ENCODE data around the gene UBR3.
"Not testable (repeated sequence)": the region's sequence is repeated elsewhere in the genome, so short reads cannot be mapped to it uniquely, and the experiment has no call there.

UBR3 gene

DNA sequence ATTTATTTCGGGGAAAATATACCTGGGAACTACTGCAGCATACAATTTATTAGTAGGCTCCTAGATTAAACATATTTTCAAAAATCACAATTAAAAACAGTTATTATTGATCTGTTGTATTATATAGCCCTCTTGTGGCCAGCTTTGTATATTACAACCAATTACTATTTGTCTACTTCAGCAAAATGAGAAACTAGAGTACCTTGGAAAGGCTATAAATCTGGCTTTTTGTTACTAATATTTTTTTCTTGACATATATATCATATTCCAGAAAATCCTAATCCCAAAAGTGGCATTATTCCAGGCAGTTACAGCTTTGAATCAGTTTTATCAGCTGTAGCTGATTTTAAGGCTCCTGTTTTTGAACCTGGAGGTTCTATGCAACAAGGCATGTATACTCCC, 101.2 kb downstream of the UBR3 start:
- Mint-ChIP-seq H3K9me3 (ENCODE audit: low read depth) (no peaks in the 10 kb centered on the region), H3K4me3 (no peak overlapping the region), H3K36me3 (peaks cover 2% of the 10 kb centered on the region), H3K27me3 (no peaks in the 10 kb centered on the region), H3K27ac (no peak overlapping the region), H3K4me1 (ENCODE audit: low read depth) (no peaks in the 10 kb centered on the region)

DNA sequence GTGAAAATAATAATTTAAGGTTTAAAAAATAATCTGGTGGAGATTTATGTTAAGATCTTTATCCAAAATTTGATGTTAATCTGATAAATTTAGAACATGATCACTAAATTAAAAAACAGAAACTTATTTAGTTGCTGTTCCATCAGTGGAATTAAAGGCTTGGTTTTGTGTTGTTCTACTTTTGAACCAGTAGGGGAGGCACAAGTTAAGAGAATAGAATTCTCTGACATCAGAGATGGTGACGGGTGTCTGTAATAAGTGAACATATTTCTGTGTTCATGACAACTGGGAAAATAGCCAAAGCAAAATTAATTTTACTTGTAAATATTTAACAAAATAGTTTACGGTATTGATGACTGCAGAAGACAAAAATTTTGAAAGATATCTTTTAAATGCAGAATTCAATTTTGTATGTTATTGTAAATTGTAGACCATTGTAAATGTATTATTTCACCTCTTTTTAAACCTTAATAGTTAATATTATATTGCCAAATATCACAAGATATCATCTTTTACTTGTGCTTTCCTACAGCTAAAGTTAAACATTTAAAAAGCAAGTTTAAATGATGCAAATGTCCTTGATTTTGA, 106.0 kb downstream of the UBR3 start:
- Mint-ChIP-seq H3K4me1 (ENCODE audit: low read depth) (no peaks in the 10 kb centered on the region), H3K4me3 (no peak overlapping the region), H3K9me3 (ENCODE audit: low read depth) (no peaks in the 10 kb centered on the region), H3K27me3 (no peaks in the 10 kb centered on the region), H3K27ac (no peak overlapping the region), H3K36me3 (peaks cover 13% of the 10 kb centered on the region)

DNA sequence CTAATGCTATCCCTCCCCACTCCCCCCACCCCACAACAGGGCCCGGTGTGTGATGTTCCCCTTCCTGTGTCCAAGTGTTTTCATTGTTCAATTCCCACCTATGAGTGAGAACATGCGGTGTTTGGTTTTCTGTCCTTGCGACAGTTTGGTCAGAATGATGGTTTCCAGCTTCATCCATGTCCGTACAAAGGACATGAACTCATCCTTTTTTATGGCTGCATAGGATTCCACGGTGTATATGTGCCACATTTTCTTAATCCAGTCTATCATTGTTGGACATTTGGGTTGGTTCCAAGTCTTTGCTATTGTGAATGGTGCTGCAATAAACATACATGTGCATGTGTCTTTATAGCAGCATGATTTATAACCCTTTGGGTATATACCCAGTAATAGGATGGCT, 109.4 kb downstream of the UBR3 start:
- H3K9me3 Mint-ChIP-seq (ENCODE audit: low read depth); H3K27ac Mint-ChIP-seq; H3K4me3 Mint-ChIP-seq; H3K27me3 Mint-ChIP-seq; H3K4me1 Mint-ChIP-seq (ENCODE audit: low read depth): not testable (repeated sequence)
- H3K36me3 Mint-ChIP-seq, result peaks cover 15% of the 10 kb centered on the region

DNA sequence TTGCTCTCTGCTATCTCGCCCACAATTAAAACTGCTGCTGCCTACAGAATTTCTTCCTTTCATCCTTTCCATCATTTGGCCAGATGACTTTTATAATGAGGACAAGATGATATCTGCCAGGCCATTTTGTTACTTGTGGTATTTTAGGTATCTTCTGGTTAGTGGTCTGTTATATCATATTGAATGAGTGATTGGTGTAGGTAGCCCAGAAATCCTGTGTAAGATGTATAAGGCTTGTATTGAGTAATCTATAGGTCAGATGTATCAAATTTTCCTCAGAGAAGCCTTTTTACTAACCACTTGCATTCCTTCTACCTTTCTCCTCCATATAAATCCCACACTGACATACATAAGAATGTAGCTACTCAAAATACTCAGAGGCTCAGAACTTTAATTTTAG, 118.3 kb downstream of the UBR3 start:
- no peaks in the 10 kb centered on the region for H3K4me1 Mint-ChIP-seq (ENCODE audit: low read depth)
- H3K27me3 Mint-ChIP-seq, result no peaks in the 10 kb centered on the region
- H3K27ac Mint-ChIP-seq, result no peak overlapping the region
- no peaks in the 10 kb centered on the region for H3K9me3 Mint-ChIP-seq (ENCODE audit: low read depth)
- peaks cover 17% of the 10 kb centered on the region for H3K36me3 Mint-ChIP-seq
- no peak overlapping the region for H3K4me3 Mint-ChIP-seq

DNA sequence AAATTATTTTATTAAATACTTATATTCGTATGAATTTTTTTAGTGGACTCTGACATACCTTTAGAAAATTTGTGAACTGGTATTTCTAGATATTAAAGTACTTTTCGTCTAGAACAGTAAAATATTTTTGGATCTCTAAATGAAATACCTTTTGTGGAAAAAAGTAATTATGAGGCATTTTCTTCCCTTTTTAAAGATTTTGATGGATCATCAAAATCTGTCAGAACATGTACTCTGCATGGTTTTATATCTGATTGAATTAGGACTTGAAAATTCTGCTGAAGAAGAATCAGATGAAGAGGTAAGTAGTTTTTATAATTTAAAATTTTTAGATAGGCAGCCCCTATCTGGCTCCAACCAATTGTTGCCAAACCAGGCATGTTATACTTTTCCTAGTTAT, 118.8 kb downstream of the UBR3 start:
- Mint-ChIP-seq H3K4me3 (no peak overlapping the region), H3K4me1 (ENCODE audit: low read depth) (no peaks in the 10 kb centered on the region), H3K27ac (no peak overlapping the region), H3K27me3 (no peaks in the 10 kb centered on the region), H3K36me3 (peaks cover 15% of the 10 kb centered on the region), H3K9me3 (ENCODE audit: low read depth) (no peaks in the 10 kb centered on the region)

DNA sequence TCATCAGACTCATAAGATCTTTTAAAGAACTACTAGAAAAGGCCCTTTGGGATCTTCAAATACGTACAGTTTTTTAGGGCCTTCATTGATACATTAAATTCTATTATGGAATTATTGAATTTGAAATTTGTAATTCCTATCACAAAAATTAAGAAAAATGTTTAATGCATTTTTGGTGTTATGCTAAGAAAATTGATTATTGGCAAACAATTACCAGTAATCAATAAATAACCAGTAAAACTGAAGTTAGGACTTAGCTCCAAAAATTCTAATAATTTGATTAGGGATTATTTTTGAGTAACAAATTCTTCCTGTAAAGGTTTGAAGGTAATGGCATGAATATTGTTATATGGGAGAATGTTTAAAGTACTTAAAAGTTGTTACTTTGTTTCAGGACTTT, 119.3 kb downstream of the UBR3 start:
- Mint-ChIP-seq H3K4me1 (ENCODE audit: low read depth) (no peaks in the 10 kb centered on the region), H3K9me3 (ENCODE audit: low read depth) (no peaks in the 10 kb centered on the region), H3K4me3 (no peak overlapping the region), H3K36me3 (peaks cover 17% of the 10 kb centered on the region), H3K27ac (no peak overlapping the region), H3K27me3 (no peaks in the 10 kb centered on the region)

DNA sequence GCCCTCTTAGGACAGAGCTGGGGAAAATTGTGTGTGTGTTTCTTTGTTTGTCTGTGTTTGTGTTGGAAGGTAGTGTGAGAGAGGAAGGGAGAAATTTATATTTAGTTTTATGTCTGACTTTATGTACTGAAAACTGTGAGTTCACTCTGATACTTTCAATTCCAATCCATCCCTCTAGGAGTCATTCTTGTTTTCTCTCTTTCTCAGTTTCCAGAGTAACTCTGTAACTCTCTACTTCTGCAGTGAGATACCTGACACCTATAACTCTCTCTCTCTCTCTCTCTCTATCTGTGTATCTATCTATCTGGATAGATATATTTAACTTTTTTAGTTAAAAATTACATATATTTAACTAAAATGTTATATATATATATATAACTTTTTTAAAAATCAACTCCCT, 128.7 kb downstream of the UBR3 start:
- Mint-ChIP-seq H3K4me3 (no peak overlapping the region), H3K27me3 (no peaks in the 10 kb centered on the region), H3K36me3 (peaks cover 33% of the 10 kb centered on the region), H3K27ac (no peak overlapping the region), H3K4me1 (ENCODE audit: low read depth) (no peaks in the 10 kb centered on the region), H3K9me3 (ENCODE audit: low read depth) (no peaks in the 10 kb centered on the region)

DNA sequence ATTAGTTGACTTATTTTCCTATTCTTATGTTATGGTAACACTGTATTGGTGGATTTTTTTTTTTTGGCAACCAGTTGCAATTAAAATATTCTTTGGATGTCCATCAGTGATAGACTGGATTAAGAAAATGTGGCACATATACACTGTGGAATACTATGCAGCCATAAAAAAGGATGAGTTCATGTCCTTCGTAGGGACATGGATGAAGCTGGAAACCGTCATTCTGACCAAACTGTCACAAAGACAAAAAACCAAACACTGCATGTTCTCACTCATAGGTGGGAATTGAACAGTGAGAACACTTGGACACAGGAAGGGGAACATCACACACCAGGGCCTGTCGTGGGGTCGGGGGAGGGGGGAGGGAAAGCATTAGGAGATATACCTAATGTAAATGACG, 130.0 kb downstream of the UBR3 start:
- H3K4me1 Mint-ChIP-seq (ENCODE audit: low read depth); H3K27me3 Mint-ChIP-seq; H3K27ac Mint-ChIP-seq; H3K9me3 Mint-ChIP-seq (ENCODE audit: low read depth); H3K4me3 Mint-ChIP-seq: not testable (repeated sequence)
- peaks cover 35% of the 10 kb centered on the region for H3K36me3 Mint-ChIP-seq

DNA sequence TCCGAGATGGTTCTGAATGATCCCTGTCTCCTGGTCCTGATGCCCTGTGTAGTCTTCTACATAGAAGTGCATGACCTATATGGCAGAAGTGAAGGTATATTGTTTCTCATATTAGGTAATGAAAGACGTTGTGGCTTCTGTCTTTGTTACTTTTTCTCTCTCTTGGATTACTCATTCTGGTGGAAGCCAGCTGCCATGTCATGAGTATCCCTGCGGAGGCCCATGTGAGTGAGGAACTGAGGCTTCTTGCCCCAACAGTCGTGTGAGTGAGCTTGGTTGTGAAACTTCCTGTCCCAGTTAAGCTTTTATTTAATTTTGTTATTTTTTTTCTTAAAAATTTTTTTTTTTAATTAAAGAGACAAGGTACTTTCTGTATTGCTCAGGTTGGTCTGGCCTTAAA, 134.7 kb downstream of the UBR3 start:
- Mint-ChIP-seq H3K9me3 (ENCODE audit: low read depth) (no peaks in the 10 kb centered on the region), H3K4me1 (ENCODE audit: low read depth) (no peaks in the 10 kb centered on the region), H3K27ac (no peak overlapping the region), H3K36me3 (peaks cover 41% of the 10 kb centered on the region), H3K27me3 (no peaks in the 10 kb centered on the region), H3K4me3 (no peak overlapping the region)

DNA sequence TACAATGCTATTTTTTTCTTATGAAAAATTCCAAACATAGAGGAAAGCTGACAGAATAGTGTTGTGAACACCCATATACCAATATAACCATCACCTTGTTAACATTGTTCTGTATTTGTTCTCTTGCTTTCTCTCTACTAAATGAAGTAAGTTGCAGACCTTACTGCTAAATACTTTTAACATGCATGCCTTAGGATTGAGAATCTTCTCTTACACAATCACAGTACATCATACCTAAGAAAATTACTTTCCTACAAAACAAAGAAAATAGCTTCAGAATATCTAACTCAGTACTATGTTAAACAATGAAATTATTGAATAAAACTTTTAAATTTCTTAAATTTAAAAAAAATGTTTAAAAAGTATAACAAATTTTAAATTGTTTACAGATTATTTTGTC, 136.5 kb downstream of the UBR3 start:
- Mint-ChIP-seq H3K27ac (no peak overlapping the region), H3K36me3 (peaks cover 37% of the 10 kb centered on the region), H3K4me1 (ENCODE audit: low read depth) (no peaks in the 10 kb centered on the region), H3K4me3 (no peak overlapping the region), H3K27me3 (no peaks in the 10 kb centered on the region), H3K9me3 (ENCODE audit: low read depth) (no peaks in the 10 kb centered on the region)

DNA sequence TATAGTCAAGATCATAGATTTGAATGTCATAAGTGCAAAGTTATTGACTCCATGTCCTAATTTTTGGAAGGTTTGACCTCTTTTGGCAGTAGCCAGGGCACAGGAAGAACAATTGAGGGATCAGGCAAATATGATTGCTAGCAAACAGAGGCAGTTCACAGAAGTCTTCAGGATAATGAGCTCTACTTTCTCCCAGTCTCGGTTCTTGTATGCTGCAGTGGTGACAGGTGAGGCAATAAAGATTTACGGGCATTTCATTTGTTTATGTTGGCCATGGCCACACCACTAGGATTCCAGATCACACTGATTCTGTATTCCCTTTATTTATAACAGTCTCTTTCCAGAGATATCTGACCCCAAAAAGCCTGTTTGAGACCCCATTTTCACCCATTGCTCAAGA, 137.5 kb downstream of the UBR3 start:
- no peaks in the 10 kb centered on the region for H3K4me1 Mint-ChIP-seq (ENCODE audit: low read depth)
- H3K36me3 Mint-ChIP-seq, result peaks cover 36% of the 10 kb centered on the region
- H3K9me3 Mint-ChIP-seq (ENCODE audit: low read depth), result no peaks in the 10 kb centered on the region
- no peaks in the 10 kb centered on the region for H3K27me3 Mint-ChIP-seq
- no peak overlapping the region for H3K27ac Mint-ChIP-seq
- H3K4me3 Mint-ChIP-seq, result no peak overlapping the region

DNA sequence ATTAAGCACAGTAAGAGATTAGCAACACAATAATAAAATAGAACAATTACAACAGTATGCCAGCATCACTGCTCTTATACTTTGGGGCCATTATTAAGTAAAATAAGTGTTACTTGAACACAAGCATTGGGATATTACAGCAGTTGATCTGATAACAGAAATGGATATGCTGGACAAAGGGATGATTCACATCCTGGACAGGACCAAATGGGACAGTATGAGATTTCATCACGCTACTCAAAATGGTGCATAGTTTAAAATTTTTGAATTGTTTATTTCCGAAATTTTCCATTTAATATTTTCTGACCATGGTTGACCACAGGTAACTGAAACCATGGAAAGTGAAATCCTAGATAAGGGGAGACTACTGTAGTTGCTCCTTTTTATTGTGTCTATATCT, 138.2 kb downstream of the UBR3 start:
- H3K9me3 Mint-ChIP-seq (ENCODE audit: low read depth), result no peaks in the 10 kb centered on the region
- H3K36me3 Mint-ChIP-seq, result peaks cover 39% of the 10 kb centered on the region
- H3K4me1 Mint-ChIP-seq (ENCODE audit: low read depth), result no peaks in the 10 kb centered on the region
- H3K4me3 Mint-ChIP-seq, result no peak overlapping the region
- H3K27me3 Mint-ChIP-seq, result no peaks in the 10 kb centered on the region
- no peak overlapping the region for H3K27ac Mint-ChIP-seq

DNA sequence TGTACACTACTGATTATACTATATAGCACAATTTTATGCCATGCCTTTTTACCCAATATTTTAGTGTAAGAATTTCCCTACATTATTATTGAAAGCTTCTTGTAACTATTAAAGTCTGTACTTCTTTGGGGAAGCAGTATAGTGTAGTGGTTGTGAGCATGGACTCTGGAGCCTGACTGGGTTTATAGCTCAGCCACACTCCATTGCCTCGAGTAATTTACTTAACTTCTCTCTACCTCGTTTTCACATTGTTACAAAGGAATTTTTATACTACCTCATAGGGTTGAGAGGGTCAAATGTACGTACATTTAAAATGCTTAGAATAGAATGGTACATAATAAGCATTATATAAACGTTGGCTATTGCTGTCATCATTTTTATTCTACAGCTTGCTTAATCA, 139.2 kb downstream of the UBR3 start:
- H3K9me3 Mint-ChIP-seq (ENCODE audit: low read depth), result no peaks in the 10 kb centered on the region
- no peak overlapping the region for H3K4me3 Mint-ChIP-seq
- no peaks in the 10 kb centered on the region for H3K27me3 Mint-ChIP-seq
- H3K27ac Mint-ChIP-seq, result no peak overlapping the region
- peaks cover 37% of the 10 kb centered on the region for H3K36me3 Mint-ChIP-seq
- no peaks in the 10 kb centered on the region for H3K4me1 Mint-ChIP-seq (ENCODE audit: low read depth)

DNA sequence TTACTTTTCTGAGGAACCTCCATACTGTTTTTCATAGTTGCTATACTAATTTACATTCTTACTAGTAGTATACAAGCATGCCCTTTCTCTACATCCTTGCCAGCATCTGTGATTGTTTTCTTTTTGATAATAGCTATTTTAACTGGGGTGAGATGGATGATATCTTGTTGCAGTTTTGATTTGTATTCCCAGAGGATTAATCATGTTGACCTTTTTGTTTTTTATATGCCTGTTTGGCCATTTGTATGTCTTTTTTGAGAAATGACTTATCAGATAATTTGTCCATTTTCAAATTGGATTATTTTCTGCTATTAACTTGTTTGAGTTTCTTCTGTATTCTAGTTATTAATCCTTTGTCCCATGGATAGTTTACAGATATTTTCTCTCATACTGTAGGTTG, 141.5 kb downstream of the UBR3 start:
- peaks cover 2% of the 10 kb centered on the region for H3K9me3 Mint-ChIP-seq (ENCODE audit: low read depth)
- no peak overlapping the region for H3K4me3 Mint-ChIP-seq
- peaks cover 38% of the 10 kb centered on the region for H3K36me3 Mint-ChIP-seq
- H3K27ac Mint-ChIP-seq, result no peak overlapping the region
- H3K4me1 Mint-ChIP-seq (ENCODE audit: low read depth), result no peaks in the 10 kb centered on the region
- H3K27me3 Mint-ChIP-seq, result no peaks in the 10 kb centered on the region

DNA sequence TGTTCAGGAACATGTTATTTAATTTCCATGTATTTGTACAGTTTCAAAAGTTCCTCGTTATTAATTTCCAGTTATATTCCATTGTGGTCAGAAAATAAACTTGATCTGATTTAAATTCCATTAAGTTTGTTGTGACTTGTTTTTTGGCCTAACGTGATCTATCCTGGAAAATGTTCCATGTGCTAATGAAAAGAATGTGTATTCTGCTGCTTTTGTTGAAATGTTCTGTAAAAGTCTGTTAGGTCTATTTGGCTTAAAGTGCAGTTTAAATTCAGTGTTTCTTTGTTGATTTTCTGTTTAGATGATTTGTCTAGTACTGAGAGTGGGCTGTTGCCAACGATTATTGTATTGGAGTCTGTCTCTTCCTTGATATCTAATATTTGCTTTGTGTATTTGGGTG, 148.0 kb downstream of the UBR3 start:
- no peak overlapping the region for H3K27ac Mint-ChIP-seq
- no peak overlapping the region for H3K4me3 Mint-ChIP-seq
- H3K9me3 Mint-ChIP-seq (ENCODE audit: low read depth), result peaks cover 31% of the 10 kb centered on the region
- no peaks in the 10 kb centered on the region for H3K27me3 Mint-ChIP-seq
- H3K36me3 Mint-ChIP-seq, result peaks cover 45% of the 10 kb centered on the region
- H3K4me1 Mint-ChIP-seq (ENCODE audit: low read depth), result no peaks in the 10 kb centered on the region

DNA sequence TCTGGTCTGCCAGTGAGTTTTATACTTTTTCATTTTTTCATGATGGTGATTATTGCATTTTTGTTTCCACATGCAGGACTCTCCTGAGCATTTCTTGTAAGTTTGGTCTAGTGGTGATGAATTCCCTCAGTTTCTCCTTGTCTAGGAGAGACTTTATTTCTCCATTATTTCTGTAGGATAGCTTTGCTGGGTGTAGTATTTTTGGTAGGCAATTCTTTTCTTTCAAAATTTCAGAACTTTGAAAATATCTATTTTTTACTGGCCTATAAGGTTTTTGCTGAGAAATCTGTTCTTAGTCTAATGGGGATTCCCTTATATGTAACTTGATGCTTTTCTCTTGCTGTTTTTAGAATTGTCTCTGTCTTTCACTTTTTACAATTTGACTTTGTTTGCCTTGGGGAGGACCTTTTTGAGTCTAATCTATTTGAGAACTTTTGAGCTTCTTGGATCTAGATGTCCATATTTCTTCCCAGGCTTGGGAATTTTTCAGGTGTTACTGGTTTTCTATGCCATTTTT, 149.1 kb downstream of the UBR3 start:
- peaks cover 47% of the 10 kb centered on the region for H3K36me3 Mint-ChIP-seq
- H3K4me1 Mint-ChIP-seq (ENCODE audit: low read depth), result peaks cover 6% of the 10 kb centered on the region
- no peak overlapping the region for H3K4me3 Mint-ChIP-seq
- H3K9me3 Mint-ChIP-seq (ENCODE audit: low read depth), result peaks cover 31% of the 10 kb centered on the region
- no peak overlapping the region for H3K27ac Mint-ChIP-seq
- H3K27me3 Mint-ChIP-seq, result no peaks in the 10 kb centered on the region

All from activated naive CD8-positive, alpha-beta T cell (primary cell).